Lower lobe of right lung (tissue), 2 donors: Measurements from ENCODE around the gene STK32C. TPM values are rescaled to one million over a fixed set of nuclear protein-coding genes. Genes with fewer than 3 reads are reported as not detected.

ENCODE experiments used
- ATAC-seq, 2 donors: fragments of 200-7000 bp; cut with Tn5 transposase; one replicate each; pipeline ENCODE4 v1.9.1; 2020 to 2022; ENCODE audit warnings: mild to moderate bottlenecking in 2 of 2, moderate library complexity in 2 of 2
- DNase-seq: peaks from one replicate; pipeline ENCODE4 v3.0.0-alpha.2; 2020
- H3K27ac ChIP-seq: fragments of 200-600 bp; one replicate; pipeline ENCODE4 v1.8.0; 2022
- H3K27me3 ChIP-seq: fragments of 200-600 bp; one replicate; pipeline ENCODE4 v1.8.0; 2022; ENCODE audit warnings: low read depth
- H3K36me3 ChIP-seq: fragments of 200-600 bp; one replicate; pipeline ENCODE4 v1.8.0; 2022; ENCODE audit warnings: mild to moderate bottlenecking
- H3K4me1 ChIP-seq: fragments of 200-600 bp; one replicate; pipeline ENCODE4 v1.8.0; 2022
- H3K4me3 ChIP-seq: fragments of 200-600 bp; one replicate; pipeline ENCODE4 v1.8.0; 2022; ENCODE audit warnings: mild to moderate bottlenecking
- H3K9me3 ChIP-seq: fragments of 200-600 bp; one replicate; pipeline ENCODE4 v1.8.0; 2022
- CTCF ChIP-seq: fragments of 200-600 bp; IDR thresholded peaks from one replicate; pipeline ENCODE4 v1.8.0; 2022; ENCODE audit warnings: antibody characterized with exemption, mild to moderate bottlenecking
- intact Hi-C: fragments of 100-400 bp; cut with DNase I; formaldehyde crosslinking; loops from one replicate; pipeline ENCODE4 v1.11.0; 2022
- total RNA-seq: library from RNA; stranded (reverse); fragmentation: NEBNext Ultra II Directional; extraction: Animal tissue kit (Norgen Biotek cat#: 25700); gene quantifications from one replicate; pipeline ENCODE4 v1.2.1, GENCODE V29; 2021
- donor health status: DM: no; HTN: yes; CAD: no; lungs with severe emphysema.

Gene STK32C
- total RNA-seq, 1 donor from 2014 or later: 14.1 TPM

- no peak for ATAC-seq
- Histone ChIP-seq H3K9me3 (no peaks in the 10 kb centered on the region), H3K27me3 (no peaks in the 10 kb centered on the region), H3K27ac (no peak overlapping the region), H3K4me1 (no peaks in the 10 kb centered on the region), H3K4me3 (no peak overlapping the region), H3K36me3 (no peaks in the 10 kb centered on the region)
- no peak for DNase-seq
- intact Hi-C loops: no loop called here
- TF ChIP-seq CTCF: no peak
Measured at GRCh38 chr10:132249226-132249724, 58.5 kb downstream of the STK32C start.

- no peak for DNase-seq
- TF ChIP-seq CTCF: no peak
- H3K4me3 ChIP-seq: peak overlapping the region; percentile 15
- intact Hi-C loops: no loop called here
- ATAC-seq: peak; percentile 47 to 75
- no peaks in the 10 kb centered on the region for H3K36me3 ChIP-seq
- no peak overlapping the region for H3K27ac ChIP-seq
- H3K9me3 ChIP-seq: no peaks in the 10 kb centered on the region
- no peaks in the 10 kb centered on the region for H3K27me3 ChIP-seq
- no peaks in the 10 kb centered on the region for H3K4me1 ChIP-seq
Measured at GRCh38 chr10:132248455-132249225, 59.1 kb downstream of the STK32C start.

GRCh38 chr10:132247943-132248342, 59.8 kb downstream of the STK32C start:
- DNase-seq: no peak
- TF ChIP-seq CTCF: no peak
- ATAC-seq: no peak
- H3K27ac ChIP-seq: no peak overlapping the region
- H3K4me3 ChIP-seq: no peak overlapping the region
- intact Hi-C loops: no loop called here
- H3K27me3 ChIP-seq: no peaks in the 10 kb centered on the region
- no peaks in the 10 kb centered on the region for H3K4me1 ChIP-seq
- no peaks in the 10 kb centered on the region for H3K36me3 ChIP-seq
- H3K9me3 ChIP-seq: no peaks in the 10 kb centered on the region

- no peaks in the 10 kb centered on the region for H3K27me3 ChIP-seq
- no peak overlapping the region for H3K27ac ChIP-seq
- H3K4me1 ChIP-seq: no peaks in the 10 kb centered on the region
- DNase-seq (no peak), ATAC-seq (no peak)
- no peak for TF ChIP-seq CTCF
- no peaks in the 10 kb centered on the region for H3K9me3 ChIP-seq
- H3K4me3 ChIP-seq: no peak overlapping the region
- H3K36me3 ChIP-seq: no peaks in the 10 kb centered on the region
- intact Hi-C loops: no loop called here
Measured at GRCh38 chr10:132246296-132246695, 61.5 kb downstream of the STK32C start.

GRCh38 chr10:132245056-132245455, 62.7 kb downstream of the STK32C start:
- no peak overlapping the region for H3K27ac ChIP-seq
- H3K9me3 ChIP-seq: no peaks in the 10 kb centered on the region
- intact Hi-C loops: no loop called here
- no peaks in the 10 kb centered on the region for H3K36me3 ChIP-seq
- ATAC-seq (no peak), DNase-seq (no peak)
- H3K27me3 ChIP-seq: no peaks in the 10 kb centered on the region
- no peaks in the 10 kb centered on the region for H3K4me1 ChIP-seq
- no peak for TF ChIP-seq CTCF
- no peak overlapping the region for H3K4me3 ChIP-seq
